Measurements from ENCODE around the gene NGEF.

The NGEF gene

GRCh38 chr2:232993231-232993821 is 19.7 kb downstream of the NGEF start:
- no peak for DNase-seq

GRCh38 chr2:232986155-232986554 is 26.9 kb downstream of the NGEF start:
- DNase-seq: no peak

- no peak for DNase-seq
Measured at GRCh38 chr2:232984451-232985207, 28.4 kb downstream of the NGEF start.

GRCh38 chr2:232983669-232984140 is 29.4 kb downstream of the NGEF start:
- no peak for DNase-seq

- DNase-seq: no peak
Measured at GRCh38 chr2:232982926-232983668, 30.0 kb downstream of the NGEF start.

GRCh38 chr2:232981767-232982360 is 31.2 kb downstream of the NGEF start:
- no peak for DNase-seq

- no peak for DNase-seq
Measured at GRCh38 chr2:232981356-232981755, 31.7 kb downstream of the NGEF start.

- peak; percentile 8 for DNase-seq
Measured at GRCh38 chr2:232980683-232981082, 32.4 kb downstream of the NGEF start.

GRCh38 chr2:232979871-232980461 is 33.1 kb downstream of the NGEF start:
- DNase-seq: no peak

GRCh38 chr2:232977438-232977971 is 35.6 kb downstream of the NGEF start:
- DNase-seq: no peak

GRCh38 chr2:232976666-232977437 is 36.2 kb downstream of the NGEF start:
- no peak for DNase-seq

GRCh38 chr2:232976176-232976575 is 36.9 kb downstream of the NGEF start:
- no peak for DNase-seq

- DNase-seq: no peak
Measured at GRCh38 chr2:232974396-232974795, 38.7 kb downstream of the NGEF start.

- no peak for DNase-seq
Measured at GRCh38 chr2:232973796-232974195, 39.3 kb downstream of the NGEF start.

GRCh38 chr2:232973011-232973735 is 39.9 kb downstream of the NGEF start:
- DNase-seq: no peak

GRCh38 chr2:232971744-232972143 is 41.3 kb downstream of the NGEF start:
- no peak for DNase-seq

GRCh38 chr2:232970051-232970450 is 43.0 kb downstream of the NGEF start:
- DNase-seq: no peak

- DNase-seq: no peak
Measured at GRCh38 chr2:232967474-232967873, 45.6 kb downstream of the NGEF start.

- no peak for DNase-seq
Measured at GRCh38 chr2:232966122-232966521, 46.9 kb downstream of the NGEF start.

GRCh38 chr2:232963913-232964312 is 49.1 kb downstream of the NGEF start:
- DNase-seq: no peak

GRCh38 chr2:232960862-232961261 is 52.2 kb downstream of the NGEF start:
- no peak for DNase-seq

Measured in NCI-H1436 treated with DMSO at 0.1 percent for 48 hours (cell line).